ENCODE data around the gene SHROOM2.

DNA sequence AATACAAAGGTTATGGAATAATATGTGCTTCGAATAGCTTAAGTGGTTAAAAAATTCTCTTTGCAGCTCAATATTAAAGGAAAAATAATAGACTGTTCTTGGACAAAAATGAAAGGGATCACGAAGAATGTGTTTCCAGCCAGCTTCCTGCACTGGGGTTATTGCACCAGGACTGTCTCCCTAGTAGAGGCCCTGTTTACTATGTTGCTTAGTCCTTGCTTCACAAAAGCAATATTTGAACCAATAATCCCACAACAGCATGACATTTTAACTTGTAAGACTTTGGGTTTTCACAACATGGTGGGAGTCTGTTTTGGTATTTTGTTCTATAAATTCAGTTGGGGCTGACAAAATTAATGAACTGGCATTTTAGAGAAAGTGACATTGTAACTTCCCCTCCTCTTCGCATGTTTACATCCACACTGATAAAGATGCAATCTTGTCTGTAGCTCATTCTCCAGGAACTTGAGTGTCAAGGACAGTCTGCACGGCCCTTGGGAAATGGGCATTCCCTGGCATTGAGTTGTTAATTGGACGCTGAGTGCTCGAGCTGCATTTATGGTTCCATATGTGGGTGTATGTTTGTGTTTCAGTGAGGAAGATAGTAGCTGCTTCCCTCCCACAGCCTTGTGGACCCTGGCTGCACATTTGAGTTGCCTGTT lies 39.0 kb downstream of the SHROOM2 start:
- no peak for TF ChIP-seq EZH2 (IDR thresholded peaks at IDR 0.05; ENCODE audit: low read length, missing control alignments)
- TF ChIP-seq, protein P1, sequence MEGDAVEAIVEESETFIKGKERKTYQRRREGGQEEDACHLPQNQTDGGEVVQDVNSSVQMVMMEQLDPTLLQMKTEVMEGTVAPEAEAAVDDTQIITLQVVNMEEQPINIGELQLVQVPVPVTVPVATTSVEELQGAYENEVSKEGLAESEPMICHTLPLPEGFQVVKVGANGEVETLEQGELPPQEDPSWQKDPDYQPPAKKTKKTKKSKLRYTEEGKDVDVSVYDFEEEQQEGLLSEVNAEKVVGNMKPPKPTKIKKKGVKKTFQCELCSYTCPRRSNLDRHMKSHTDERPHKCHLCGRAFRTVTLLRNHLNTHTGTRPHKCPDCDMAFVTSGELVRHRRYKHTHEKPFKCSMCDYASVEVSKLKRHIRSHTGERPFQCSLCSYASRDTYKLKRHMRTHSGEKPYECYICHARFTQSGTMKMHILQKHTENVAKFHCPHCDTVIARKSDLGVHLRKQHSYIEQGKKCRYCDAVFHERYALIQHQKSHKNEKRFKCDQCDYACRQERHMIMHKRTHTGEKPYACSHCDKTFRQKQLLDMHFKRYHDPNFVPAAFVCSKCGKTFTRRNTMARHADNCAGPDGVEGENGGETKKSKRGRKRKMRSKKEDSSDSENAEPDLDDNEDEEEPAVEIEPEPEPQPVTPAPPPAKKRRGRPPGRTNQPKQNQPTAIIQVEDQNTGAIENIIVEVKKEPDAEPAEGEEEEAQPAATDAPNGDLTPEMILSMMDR (conservative IDR thresholded peaks at IDR 0.05 in 1 of 2, IDR thresholded peaks at IDR 0.05 in 1 of 2; ENCODE audit: low read depth in 1 of 2, low read length in 2 of 2) = no peak
